Stimulated activated CD4-positive, alpha-beta T cell treated with anti-CD3 and anti-CD28 coated beads, Interleukin-1b, Interleukin-23, amount 100 ng/mL, for 24 hours (primary cell): ENCODE results near the gene GUSB.
"Not testable (repeated sequence)": the region's sequence is repeated elsewhere in the genome, so short reads cannot be mapped to it uniquely, and the experiment has no call there.

Experiments used
- DNase-seq, 4 experiments: peaks; one replicate each; pipeline ENCODE4 v3.0.0-alpha.2; 2020; ENCODE audit warnings: low read depth in 4 of 4, low spot score in 1 of 4

The GUSB gene

DNA sequence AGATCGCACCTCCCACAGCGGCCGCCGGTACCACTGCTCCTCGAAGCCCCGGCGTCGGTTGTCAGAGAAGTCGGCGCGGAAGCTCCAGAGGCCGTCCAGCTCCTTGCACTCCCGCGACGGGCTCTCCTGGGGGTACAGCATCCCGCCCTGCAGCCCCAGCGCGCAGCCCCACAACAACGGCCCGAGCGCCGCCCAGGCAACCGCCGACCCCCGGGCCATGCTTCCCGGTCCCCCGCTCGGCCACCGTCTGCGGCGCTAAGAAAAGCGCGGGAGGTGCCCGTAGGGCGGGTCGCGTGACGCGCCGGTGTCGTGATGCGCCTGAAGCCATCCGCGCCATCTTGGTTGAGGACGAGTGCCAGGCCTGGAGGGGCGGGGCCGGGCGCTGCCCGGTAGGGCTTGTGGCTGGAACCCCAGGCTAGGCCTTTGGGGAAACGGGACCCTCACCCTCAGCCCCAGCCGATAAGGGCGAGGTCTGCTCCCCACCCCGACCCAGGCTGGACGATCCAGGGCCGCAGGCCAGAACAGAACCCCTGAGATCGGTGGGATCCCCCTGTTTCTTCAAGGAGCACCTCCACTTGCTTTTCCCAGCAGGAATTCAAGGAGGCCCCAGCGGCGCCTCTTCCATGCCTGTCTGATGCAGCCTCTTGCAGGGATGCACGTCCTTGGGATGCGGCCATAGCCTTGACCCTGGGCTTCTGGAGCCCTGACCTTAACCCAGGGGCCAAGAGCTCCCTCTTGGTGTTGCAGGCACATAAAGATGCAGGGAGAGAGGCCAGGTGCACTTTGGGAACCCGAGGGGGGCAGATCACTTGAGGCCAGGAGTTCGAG is at the start of gene GUSB:
Gene GUSB (minus strand): TSS at position 249 of the 828 bp plus-strand sequence. CDS start 30 bp downstream, at position 219.
- DNase-seq: peak; percentile 81 to 86 (median 84)

DNA sequence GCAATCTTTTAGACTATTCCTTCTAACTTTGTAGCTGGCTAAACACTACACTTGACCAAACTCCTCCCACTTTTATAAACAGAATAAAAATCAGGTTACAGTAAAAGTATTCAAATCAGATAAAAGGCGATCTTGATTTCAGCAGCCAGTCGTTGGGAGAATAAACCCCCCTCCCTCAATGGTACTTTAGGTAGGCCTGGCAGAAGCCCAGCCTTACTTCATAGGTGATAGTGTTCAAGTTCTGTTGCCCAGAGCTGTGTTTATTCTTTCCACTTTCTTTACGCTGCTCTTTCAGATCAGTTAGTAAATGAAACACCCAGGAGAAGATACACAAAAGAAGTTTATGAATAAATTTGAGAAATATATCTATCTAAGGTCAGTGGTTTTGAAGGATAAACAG is 46.3 kb upstream of the GUSB start:
- DNase-seq: not testable (repeated sequence)

DNA sequence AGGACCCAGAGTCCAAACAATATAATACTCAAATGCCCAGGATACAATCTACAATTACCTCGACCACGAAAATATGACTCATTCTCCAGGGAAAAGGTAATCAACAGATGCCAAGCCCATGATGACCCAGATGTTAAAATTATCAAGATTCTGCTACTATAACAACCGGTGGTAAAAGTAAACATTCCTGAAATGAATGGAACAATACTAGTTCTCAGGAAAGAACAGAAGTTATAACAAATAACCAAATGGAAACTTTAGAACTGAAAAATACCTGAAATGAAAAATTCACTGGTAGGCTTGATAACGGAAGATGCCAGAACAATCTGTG is 34.1 kb upstream of the GUSB start:
- DNase-seq: no peak

- DNase-seq: no peak
Measured at GRCh38 chr7:66015440-66016130, 33.6 kb upstream of the GUSB start.

DNA sequence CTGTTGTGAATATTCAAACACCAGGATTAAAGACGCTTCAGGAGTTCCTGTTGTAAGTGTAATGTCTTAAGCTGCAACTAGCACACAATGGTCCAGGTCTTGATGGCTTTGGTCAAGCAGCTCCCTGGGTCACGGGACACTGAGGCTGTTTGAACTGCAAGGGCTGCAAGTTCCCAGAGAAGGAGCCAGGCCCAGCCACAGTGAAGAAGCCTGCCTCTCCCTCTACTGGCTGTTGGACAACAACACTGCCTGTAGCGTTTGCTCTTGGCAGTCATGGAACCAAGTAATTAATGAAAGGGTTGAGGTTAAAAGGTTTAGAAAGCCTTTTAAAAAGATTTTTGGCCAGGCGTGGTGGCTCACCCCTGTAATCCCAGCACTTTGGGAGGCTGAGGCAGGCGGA is 31.9 kb upstream of the GUSB start:
- no peak for DNase-seq

GRCh38 chr7:66007232-66007631 is 25.2 kb upstream of the GUSB start:
- no peak for DNase-seq

DNA sequence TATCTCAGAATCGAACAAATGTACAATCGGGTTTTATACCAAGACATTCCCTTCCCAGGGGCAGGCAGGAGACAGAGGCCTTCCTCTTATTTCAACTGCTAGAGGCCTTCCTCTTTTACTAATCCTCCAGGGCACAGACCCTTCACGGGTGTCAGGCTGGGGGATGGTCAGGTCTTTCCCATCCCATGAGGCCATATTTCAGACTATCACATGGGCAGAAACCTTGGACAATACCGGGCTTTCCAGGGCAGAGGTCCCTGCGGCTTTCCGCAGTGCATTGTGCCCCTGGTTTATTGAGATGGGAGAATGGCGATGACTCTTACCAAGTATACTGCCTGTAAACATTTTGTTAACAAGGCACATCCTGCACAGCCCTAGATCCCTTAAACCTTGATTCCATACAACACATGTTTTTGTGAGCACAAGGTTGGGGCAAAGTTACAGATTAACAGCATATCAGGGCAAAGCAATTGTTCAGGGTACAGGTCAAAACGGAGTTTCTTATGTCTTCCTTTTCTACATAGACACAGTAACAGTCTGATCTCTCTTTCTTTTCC is 23.2 kb upstream of the GUSB start:
- DNase-seq: not testable (repeated sequence)

GRCh38 chr7:66000823-66001417 is 18.9 kb upstream of the GUSB start:
- DNase-seq: not testable (repeated sequence)

GRCh38 chr7:65994984-65995383 is 13.0 kb upstream of the GUSB start:
- DNase-seq: not testable (repeated sequence)

DNA sequence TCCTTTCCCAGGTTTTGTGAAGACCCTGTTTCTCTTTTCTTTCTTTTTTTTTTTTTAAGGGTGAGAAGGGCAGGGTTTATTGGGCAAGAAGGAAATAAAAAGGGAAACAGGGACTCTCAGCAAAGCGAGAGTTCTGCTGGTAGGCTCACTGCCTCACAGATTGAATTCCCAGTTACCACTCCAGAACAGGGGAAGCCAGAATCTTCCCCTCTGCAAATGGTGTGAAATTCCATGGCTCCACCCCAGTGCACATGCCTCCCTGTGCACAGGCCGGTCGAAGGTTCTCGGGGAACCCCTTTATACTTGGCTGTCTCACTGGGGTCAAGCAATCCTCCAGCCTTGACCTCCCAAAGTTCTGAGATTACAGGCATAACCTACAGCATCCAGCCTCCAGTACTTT is 10.5 kb upstream of the GUSB start:
- DNase-seq: no peak

DNA sequence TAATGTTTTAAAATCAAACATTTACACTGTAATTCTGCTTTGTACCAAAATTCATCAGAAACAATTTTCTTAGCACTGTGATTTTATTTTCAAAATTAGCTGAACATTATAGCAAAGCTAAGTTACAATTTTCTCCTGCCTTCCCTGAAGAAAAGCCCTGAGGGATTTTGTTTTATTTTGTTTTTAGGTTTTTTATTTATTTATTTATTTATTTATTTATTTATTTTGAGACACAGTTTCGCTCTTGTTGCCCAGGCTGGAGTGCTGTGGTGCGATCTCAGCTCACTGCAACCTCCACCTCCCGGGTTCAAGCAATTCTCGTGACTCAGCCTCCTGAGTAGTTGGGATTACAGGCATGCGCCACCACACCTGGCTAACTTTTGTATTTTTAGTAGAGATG is 9.8 kb upstream of the GUSB start:
- DNase-seq: not testable (repeated sequence)

GRCh38 chr7:65989694-65990080 is 7.7 kb upstream of the GUSB start:
- no peak for DNase-seq

- not testable (repeated sequence) for DNase-seq
Measured at GRCh38 chr7:65988503-65988902, 6.5 kb upstream of the GUSB start.

GRCh38 chr7:65988084-65988483 is 6.1 kb upstream of the GUSB start:
- no peak for DNase-seq

DNA sequence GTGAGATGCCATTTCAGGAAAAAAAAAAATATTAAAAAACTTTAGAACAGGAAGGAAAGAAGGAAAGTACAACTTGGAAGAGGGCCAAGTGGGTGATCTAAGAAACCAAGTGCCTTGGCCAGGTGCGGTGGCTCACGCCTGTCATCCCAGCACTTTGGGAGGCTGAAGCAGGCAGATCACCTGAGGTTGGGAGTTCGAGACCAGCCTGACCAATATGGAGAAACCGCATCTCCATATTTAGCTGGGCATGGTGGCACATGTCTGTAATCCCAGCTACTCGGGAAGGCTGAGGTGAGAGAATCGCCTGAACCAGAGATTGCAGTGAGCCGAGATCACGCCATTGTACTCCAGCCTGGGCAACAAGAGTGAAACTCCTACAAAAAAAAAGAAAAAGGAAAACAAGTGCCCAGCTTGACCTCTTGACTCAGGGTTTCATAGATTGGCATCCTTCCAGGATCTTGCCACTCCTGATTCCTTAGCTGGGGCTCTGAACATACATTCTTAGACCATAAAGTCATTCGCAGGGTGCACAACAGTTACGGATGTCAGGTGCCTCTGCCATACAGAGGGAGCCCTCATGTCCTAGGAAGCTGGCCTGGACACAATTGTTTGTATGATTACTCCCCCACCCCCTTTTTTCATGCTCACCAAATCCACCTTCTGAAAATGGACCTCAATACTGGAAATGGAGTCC is 2.1 kb upstream of the GUSB start:
- DNase-seq: no peak

GRCh38 chr7:65980478-65981250 is 1.3 kb downstream of the GUSB start:
- peak in 1 of 4 experiments; percentile 28 for DNase-seq

DNA sequence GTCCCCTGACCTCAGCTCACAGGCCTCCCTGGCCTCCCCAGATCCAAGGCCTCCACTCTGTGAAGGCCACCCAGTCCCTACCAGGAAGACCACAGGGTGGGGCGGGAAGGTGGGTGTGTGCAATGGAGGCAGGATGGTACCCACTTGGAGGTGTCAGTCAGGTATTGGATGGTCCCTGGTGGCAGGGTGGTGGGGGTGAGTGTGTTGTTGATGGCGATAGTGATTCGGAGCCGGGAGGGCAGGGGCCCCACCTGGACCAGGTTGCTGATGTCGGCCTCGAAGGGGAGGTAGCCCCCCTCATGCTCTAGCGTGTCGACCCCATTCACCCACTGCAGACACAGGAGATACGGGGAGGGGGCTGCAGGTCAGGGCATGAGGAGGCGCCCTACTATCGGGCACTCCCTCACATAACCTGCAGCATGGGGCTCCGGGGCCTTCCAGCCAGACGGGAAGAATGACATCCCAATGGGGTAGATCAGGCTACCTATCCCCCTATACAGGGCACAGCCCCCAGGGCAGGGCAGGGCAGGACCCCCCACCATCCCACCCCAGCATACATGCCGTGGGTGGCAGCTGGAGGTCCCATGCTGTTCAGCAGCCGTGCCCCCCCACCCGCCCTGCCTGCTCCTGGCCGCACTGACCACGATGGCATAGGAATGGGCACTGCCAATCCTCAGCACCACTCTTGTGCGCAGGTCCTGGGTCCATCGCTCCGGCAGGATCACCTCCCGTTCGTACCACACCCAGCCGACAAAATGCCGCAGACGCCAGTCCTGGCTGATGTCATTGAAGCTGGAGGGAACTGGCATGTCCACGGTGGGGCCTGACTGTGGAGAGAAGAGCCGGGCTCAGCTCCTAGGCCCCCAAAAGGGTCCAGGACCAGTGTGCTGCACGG is 2.2 kb downstream of the GUSB start:
- no peak for DNase-seq

DNA sequence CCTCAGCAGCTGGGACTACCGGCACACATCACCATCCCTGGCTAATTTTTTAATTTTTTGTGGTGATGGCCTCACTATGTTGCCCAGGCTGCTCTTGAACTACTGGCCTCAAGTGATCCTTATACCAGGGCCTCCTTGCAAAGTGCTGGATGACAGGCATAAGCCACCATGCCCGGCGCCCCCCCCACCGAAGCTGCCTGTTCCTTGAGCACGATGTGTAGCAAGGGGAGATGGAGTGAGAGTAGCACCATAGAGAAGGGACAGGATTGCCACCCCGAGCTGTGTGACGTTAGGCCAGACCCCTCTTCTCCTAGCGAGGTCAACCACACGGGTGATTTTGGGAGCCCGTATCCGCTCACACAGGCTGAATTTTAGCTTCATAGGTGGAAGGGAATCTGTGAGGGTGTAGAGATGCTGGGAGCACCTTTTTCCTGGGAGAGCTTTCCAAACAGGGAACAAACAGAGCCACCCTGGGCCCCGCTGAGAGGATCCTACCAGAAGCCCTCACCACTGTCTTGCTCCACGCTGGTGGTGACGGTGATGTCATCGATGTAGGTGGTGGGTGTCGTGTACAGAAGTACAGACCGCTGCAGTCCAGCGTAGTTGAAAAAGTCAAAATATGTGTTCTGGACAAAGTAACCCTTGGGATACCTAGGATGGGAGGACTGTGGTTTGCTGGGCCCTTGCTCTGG is 3.0 kb downstream of the GUSB start:
- no peak for DNase-seq

DNA sequence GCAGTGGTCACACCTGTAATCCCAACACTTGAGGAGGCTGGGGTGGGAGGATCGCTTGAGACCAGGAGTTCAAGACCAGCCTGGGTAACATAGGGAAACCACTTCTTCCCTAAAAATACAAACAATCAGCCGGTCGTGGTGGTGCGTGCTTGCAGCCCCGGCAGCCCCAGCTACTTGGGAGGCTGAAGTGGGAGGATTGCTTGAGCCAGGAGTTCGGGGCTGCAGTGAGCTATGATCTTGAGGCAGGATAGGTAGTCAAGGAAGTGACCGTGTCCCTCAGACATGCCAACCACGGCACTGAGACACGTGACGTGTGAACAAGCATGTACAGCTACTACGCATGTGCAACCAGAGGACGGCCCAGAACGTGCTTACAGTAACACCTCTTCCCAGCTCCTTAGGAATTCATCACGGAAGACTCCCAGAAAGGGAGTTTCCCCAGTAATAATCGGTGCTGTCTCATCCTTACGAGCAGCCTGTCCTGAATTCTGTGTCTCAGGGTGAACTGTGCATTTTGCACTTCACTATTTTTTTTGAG is 5.3 kb downstream of the GUSB start:
- no peak for DNase-seq
